NCI-H1105 (cell line): Measurements from ENCODE around the gene RHOF.

Experiments
- DNase-seq: peaks from one replicate; lab custom pipeline; 2025; lab: John Stamatoyannopoulos, UW

The RHOF gene

GRCh38 chr12:121793440-121793837 is at the start of gene RHOF:
TSS of gene RHOF (minus strand) at chr12:121793688. CDS start at chr12:121793633, 55 bp downstream.
- DNase-seq: no peak

DNA sequence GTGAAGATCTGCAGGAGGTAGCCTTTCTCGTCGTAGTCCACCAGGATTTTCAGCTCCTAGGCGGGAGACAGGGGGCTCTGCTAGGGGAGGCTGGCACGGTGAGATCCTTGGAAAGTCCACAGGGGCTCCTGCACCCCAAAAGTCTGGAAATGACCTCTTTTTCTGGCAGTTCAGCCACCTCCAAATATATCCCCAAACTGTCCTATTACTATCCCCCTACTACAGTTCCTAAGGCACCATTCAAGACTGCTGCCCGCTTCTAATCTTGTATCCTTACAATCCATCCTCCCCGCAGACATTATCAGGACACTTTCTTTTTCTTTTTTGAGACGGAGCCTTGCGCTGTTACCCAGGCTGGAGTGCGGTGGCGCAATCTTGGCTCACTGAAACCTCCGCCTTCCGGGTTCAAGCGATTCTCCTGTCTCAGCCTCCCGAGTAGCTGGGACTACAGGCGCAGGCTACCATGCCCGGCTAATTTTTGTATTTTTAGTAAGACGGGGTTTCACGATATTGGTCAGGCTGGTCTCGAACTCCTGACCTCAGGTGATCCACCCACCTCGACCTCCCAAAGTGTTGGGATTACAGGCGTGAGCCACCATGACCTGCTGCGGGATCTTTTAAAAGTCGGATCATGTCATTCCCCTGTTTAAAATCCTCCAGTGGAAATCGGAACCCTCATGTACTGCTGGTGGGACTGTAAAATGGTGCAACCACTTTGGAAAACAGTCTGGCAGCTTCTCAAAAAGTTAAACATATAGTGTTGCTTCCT is 46.7 kb upstream of the RHOF start:
- no peak for DNase-seq

DNA sequence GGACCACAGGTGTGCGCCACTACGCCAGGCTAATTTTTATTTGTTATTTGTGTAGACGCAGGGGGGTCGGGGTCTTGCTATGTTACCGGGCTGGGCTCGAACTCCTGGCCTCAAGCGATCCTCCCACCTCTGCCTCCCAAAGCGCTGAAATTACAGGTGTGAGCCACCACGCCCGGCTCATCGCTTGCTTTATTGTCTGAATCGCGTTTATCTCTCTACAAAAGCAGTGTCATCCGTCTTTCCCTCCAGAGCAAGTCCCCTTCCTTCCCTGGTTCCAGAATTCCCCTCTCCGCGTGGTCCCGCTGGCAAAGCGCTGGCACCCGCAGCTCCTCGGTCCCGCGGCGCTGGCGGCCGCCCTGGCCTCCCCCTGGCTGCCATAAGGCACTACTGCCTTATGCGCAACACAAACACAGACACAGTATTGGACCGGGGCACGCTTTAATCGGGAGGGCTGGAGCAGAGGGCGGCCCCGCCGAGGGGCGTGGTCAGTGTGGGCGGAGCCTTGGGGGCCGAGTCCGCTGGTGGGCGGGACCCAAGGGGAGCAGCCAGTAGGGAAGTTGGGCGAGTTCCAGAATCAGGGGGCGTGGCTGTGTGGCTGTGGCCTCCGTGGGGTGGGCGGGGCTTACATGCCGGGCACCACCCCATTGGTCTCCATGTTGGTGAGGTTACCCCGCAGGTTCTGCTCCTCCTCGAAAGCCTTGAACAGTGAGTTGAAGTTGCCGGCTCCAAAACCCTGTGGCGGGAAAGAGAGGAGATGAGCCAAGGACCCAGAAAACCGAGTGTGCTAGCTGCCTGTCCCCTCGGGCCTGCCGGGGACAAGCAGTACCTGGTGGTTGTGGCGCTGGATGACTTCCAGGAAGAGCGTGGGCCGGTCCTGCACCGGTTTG is 45.9 kb upstream of the RHOF start:
- no peak for DNase-seq

GRCh38 chr12:121838126-121838525 is 44.6 kb upstream of the RHOF start:
- DNase-seq: no peak

- DNase-seq: no peak
Observed at GRCh38 chr12:121837680-121838079, 44.2 kb upstream of the RHOF start.

DNA sequence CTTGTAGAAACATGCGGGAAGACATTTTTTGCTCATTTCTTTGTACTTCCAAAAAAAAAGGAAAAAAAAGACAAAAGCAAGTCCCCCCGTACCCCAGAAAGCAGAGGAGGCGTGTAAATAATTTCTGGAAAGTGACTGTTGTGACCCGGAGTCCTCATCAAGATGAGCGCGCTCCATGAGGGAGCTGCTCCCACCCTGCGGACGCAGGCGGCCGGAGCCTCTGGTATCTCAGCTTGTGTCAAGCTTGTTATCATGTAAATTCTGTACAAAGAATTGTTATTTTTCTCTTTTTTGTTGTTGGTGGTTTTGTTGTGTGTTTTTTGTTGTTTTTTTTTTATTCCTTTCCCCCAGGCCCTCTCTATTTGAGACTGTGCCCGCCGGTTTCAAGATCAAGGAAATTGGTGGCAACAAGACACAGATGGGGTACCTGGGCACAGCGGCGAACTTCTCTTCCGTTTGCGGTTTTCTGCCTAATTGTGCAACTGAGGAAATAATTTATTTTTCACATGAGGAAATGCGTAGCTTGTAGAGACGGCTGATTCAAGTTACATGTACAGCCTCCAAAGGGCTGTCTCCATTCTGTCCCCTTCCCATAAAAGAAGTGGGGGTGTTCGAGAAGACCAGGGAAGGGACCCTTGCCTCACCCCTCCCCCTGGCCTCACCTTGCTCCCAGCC is 38.2 kb upstream of the RHOF start:
- DNase-seq: no peak

GRCh38 chr12:121830588-121831265 is 37.2 kb upstream of the RHOF start:
- no peak for DNase-seq

- no peak for DNase-seq
Observed at GRCh38 chr12:121830134-121830533, 36.6 kb upstream of the RHOF start.

GRCh38 chr12:121829250-121829918 is 35.9 kb upstream of the RHOF start:
- DNase-seq: no peak

DNA sequence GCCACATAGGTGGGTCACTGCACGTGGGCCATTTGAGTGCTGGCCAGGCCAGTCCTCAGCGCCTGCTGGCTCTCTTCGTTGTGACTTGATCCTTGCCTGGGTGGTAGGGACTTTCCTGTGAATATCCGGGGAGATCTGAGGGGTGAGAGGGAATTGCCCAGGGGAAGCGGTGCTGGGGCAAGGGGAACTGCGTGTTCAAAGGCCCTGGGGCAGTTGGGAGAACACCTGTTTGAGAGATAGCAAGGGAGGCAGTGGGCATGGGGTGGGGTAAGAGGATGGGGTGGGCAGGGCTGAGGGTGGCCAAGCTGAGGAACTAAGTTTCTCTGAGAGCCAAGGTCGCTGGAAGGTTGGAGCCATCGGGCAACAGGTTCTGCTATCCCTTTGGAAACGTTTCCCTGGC is 35.3 kb upstream of the RHOF start:
- no peak for DNase-seq

- DNase-seq: no peak
Observed at GRCh38 chr12:121828306-121828705, 34.8 kb upstream of the RHOF start.

DNA sequence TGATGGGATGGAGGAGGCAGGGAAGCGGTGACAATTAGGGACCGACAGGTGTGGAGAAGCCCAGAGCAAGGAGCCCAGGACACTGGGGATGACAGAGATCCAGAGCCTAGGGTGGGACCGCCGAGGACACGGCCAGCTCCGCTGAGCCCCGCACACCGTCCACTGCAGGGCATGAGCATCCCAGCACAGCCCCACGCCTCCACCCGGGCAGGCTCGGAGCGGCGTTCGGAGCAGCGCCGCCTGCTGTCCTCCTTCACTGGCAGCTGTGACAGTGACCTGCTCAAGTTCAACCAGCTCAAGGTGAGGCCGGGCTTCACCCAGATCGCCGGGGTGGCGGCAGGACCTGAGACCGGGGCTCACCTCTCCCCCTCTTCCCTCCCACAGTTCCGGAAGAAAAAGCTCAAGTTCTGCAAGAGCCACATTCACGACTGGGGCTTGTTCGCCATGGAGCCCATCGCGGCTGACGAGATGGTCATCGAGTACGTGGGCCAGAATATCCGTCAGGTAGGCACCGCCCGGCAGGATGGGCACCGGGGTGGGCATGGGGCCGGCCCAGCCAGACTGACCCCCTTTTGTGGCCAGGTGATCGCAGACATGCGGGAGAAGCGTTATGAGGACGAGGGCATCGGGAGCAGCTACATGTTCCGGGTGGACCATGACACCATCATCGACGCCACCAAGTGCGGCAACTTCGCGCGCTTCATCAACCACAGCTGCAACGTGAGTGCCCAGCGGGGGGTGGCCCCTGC is 34.0 kb upstream of the RHOF start:
- DNase-seq: no peak

DNA sequence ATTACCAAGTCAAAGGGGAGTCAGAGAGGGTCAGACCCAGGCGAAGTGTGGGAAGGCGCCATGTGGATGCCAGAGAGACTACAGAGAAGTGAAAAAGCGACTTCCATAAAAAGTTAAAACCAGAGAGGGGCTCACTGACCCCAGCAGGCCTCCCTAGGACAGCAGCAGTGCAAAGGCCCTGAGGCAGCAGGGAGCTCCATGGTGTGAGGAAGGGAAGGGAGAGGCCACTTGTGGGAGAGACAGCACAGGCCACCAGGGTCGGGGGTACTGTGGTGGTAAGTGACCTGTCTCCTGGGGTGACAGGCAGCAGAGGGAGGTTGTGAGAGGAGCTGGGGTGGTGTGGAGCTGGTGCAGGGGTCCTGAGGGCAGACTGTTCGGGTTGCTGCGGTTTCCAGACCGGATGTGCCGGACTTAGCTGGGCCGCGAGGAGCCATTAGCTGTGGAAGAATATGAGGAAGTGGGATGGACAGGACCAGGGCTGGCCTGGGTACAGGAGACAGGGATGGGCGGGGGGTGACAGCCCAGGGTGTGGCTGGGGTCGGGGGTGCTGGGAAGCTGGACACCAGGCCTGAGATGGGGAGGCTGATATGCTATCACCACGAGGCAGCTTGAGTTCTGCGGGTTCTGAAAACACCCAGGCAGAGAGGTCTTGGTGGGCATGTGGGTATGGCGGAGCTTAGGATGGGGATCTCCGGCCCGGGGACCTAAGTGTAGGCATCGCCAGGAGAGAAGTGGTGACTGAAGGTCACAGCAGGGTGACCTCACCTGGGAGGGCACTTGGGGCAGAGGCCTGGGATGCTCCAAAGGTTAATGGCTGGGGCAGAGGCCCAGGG is 33.0 kb upstream of the RHOF start:
- no peak for DNase-seq

- DNase-seq: no peak
Observed at GRCh38 chr12:121825041-121825523, 31.6 kb upstream of the RHOF start.

- no peak for DNase-seq
Observed at GRCh38 chr12:121823727-121824115, 30.2 kb upstream of the RHOF start.

- no peak for DNase-seq
Observed at GRCh38 chr12:121823101-121823726, 29.7 kb upstream of the RHOF start.

- no peak for DNase-seq
Observed at GRCh38 chr12:121822393-121823100, 29.1 kb upstream of the RHOF start.

DNA sequence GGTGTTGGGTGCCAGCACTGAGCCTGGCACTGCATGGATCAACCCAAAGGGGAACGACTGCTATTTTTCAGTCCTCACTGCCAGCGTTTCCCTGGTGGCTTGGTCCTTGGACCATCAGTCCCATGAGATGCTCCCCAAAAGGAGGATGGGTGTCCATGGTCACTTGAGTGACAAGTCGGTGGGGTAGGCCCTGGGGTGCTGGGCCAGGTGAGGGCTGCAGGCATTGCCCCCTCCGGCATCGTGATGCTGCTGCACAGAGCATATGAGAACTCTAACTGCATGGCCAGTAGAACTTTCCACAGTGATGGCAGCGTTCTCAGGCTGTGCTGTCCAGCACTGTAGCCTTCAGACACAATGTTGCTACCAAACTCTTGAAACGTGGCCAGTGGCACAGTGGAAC is 26.6 kb upstream of the RHOF start:
- DNase-seq: no peak
